Islet of Langerhans (tissue), 1 donor: ENCODE data around the gene RBM34.
"Not testable (repeated sequence)": the region's sequence is repeated elsewhere in the genome, so short reads cannot be mapped to it uniquely, and the experiment has no call there.

Source experiments
- FAIRE-seq: peaks from one replicate; lab custom pipeline; 2011; peaks lifted over from hg19 to GRCh38; lab: Jason Lieb, UNC

The RBM34 gene, protein sequence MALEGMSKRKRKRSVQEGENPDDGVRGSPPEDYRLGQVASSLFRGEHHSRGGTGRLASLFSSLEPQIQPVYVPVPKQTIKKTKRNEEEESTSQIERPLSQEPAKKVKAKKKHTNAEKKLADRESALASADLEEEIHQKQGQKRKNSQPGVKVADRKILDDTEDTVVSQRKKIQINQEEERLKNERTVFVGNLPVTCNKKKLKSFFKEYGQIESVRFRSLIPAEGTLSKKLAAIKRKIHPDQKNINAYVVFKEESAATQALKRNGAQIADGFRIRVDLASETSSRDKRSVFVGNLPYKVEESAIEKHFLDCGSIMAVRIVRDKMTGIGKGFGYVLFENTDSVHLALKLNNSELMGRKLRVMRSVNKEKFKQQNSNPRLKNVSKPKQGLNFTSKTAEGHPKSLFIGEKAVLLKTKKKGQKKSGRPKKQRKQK

GRCh38 chr1:235160957-235161684 lies at the start of gene RBM34:
Gene RBM34, minus strand, starts transcription at chr1:235161250. Its CDS starts 24 bp downstream, at chr1:235161226.
- FAIRE-seq: no peak

DNA sequence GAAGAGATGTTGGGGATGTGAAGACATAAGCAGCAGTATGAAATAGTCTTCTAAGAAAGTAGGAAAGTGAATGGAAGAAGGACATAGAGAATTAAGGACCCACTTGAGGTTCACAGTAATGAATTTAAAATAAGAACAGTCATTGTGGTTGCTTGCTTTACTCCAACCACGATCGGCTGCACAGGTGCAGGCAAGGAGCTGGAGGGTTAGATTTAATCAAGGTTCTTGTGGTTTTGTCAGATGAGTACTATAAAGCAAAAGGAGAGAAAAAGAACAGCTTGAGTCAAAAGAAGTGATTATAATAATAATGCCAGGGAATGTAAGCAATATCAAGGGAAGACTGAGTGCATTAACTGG lies 46.1 kb upstream of the RBM34 start:
- no peak for FAIRE-seq

GRCh38 chr1:235206533-235207208 lies 45.6 kb upstream of the RBM34 start:
- no peak for FAIRE-seq

DNA sequence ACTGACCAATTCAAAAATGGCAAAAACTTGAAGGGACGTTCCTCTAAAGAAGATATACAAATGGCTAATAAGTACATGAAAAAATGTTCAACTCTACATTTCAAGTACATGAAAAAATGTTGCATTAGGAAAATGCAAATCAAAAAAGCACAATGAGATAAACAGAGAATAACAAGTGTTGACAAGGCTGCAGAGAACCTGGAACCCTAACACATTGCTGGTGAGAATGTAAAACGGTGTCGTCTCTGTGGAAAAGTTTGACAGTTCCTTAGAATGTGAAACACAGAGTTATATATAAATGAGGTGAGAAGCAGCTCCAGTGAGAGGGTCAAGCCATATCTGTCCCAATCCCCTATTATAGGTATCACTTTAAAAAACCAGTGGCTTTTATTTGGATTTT lies 44.6 kb upstream of the RBM34 start:
- no peak for FAIRE-seq

DNA sequence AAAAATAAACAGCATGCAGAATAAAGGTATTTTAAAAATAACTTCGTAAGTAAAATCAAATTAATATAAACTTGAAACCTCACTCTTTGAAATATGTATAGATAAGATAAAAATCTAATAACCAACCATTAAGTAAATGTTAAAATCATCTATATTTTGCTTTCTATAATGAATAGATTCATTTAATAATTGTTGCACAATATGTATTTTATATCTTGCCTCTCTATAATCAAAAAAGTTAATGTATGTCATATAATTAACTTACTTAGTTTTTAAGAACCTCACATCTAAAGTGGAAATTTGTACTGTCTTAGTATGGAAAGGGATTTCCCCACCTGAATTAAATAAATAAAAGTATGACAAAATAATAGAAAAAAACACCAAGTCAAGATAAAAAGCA lies 42.4 kb upstream of the RBM34 start:
- peak; percentile 73 for FAIRE-seq

DNA sequence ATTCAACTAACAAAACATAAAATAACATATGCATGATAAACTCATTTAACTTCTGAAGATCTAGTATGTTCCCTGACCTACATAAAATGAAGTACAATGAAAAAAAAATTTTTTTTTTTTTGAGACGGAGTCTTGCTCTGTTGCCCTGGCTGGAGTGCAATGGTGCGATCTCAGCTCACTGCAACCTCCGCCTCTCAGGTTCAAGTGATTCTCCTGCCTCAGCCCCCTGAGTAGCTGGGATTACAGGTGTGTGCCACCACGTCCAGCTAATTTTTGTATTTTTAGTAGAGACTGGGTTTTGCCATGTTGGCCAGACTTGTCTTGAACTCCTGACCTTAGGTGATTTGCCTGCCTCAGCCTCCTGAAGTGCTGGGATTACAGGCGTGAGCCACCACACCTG lies 41.4 kb upstream of the RBM34 start:
- FAIRE-seq: not testable (repeated sequence)

DNA sequence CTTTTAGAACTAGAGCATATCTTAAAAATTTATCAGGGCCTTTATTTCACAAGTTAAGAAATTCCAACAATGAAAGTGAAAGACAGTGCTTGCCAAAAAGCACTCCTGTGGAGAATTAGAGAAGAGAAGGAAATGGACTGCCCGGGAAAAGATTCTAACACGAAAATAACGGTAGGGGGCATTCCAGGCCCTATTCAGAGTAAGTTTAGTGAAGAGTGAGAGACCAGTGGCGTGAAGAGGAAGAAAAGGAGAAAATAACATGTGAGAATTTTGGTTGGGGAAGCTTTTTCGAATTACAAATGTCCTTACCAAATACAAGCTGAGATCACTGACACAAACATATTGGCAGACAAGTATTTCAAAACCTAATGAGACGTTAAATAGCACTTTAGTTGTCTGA lies 38.4 kb upstream of the RBM34 start:
- FAIRE-seq: peak; percentile 17

DNA sequence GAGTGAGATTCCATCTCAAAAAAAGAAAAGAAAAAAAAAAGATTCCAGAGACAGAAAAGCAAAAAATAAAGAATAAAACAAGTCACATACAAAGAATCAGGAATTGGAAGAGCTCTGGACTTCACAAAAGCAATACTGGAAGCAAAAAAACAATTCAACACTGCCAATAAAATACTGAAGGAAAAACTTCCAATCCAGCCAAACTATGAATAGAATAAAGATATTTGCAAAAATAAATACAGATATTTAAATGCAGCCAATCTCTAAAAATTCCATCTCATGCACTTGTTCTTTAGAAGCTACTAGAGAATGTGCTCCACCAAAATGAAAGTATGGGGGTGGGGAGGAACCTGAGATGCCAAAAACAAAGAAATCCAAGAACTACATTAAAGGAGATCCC lies 29.4 kb upstream of the RBM34 start:
- no peak for FAIRE-seq

DNA sequence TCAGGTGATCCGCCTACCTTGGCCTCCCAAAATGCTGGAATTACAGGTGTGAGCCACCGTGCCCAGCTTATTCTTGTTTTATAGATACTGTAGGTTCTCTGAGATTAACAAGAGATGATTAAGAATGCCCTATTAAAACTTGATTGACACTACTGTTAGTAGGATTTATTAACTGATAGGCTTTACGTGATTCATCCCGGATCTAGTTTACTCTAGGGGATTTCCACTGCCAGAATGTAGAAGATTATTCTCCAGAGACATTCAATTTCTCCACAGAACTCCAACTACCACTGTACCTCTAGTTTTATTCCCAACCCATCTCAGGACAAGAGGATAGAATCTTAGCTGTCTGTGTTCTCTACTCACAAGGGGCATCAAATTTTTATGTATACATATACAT lies 26.3 kb upstream of the RBM34 start:
- no peak for FAIRE-seq

DNA sequence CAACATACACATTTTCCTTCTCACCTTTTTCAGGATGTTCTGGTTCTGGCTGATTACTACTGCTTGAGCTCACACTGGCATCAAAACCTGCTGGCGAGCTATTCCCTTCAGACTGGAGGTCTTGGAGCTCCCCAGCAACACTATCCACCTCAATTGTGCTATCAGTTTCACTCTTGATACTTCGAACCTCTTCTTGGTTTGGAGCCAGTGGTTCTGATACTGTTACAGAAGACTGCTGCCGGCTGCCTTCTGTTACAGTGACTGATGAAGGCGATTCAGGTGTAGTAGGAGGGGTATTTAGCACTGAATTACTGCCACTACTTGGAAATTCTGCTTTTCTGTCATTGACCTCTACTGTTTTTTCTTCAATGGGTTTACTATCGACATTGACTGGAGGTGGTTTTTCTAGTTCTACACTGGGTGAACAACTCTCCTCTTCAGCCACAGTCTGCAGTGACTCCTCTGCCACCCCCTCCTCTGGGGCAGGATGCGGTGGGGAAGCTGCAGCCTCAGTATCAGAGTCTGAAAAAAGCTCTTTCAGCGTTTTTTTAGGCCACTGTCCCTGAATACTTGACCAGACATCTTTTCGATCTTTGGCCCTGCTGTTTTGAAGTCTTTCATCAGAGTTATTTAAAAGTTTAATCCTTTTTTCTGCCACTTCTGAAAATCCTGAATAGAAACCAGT lies 20.7 kb upstream of the RBM34 start:
- no peak for FAIRE-seq

- no peak for FAIRE-seq
Observed at GRCh38 chr1:235180916-235181460, 19.9 kb upstream of the RBM34 start.

GRCh38 chr1:235176486-235176885 lies 15.4 kb upstream of the RBM34 start:
- no peak for FAIRE-seq

DNA sequence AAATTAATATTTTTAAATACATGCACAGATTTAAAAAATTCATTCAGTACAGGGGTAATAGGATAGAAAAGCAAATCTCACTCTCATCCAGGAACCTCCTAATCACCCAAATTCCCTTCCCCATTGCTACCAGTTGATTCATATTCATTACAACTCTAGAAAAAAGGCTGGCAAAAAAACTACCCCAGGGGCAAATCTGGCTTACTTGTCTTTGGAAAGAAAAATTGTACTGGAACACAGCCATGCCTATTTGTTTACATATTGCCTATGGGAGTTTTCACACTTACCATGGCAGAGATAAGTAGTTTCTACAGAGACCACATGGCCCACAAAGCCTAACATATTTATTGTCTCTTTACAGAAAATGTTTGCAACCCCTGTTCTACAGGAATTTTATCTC lies 8.9 kb upstream of the RBM34 start:
- no peak for FAIRE-seq

- FAIRE-seq: no peak
Observed at GRCh38 chr1:235168375-235168774, 7.3 kb upstream of the RBM34 start.

GRCh38 chr1:235161685-235162327 lies 756 bp upstream of the RBM34 start:
- no peak for FAIRE-seq

GRCh38 chr1:235160383-235160956 lies 580 bp downstream of the RBM34 start:
- no peak for FAIRE-seq

DNA sequence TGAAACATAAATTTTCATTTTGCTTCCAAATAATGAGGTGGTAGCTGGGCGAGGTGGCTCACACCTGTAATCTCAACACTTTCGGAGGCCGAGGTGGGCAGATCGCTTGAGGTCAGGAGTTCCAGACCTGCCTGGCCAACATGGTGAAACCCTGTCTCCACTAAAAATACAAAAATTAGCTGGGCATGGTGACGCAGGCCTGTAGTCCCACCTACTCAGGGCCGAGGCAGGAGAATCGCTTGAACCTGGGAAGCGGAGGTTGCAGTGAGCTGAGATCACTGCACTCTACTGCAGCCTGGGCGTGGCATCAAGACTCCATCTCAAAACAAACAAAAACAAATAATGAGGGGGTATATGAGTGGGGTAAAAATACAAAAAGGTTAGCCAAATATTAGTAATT lies 1.1 kb downstream of the RBM34 start:
- not testable (repeated sequence) for FAIRE-seq

DNA sequence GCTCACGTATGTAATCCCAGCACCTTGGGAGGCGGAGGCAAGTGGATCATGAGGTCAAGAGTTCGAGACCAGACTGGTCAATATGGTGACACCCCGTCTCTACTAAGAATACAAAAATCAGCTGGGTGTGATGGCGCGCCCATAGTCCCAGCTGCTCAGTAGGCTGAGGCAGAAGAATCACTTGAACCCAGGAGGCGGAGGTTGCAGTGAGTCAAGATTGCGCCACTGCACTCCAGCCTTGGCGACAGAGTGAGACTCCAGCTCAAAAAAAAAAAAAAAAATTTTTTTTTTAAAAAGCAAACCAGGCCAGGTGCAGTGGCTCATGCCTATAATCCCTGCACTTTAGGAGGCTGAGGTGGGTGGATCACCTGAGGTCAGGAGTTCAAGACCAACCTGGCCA lies 1.8 kb downstream of the RBM34 start:
- FAIRE-seq: not testable (repeated sequence)

DNA sequence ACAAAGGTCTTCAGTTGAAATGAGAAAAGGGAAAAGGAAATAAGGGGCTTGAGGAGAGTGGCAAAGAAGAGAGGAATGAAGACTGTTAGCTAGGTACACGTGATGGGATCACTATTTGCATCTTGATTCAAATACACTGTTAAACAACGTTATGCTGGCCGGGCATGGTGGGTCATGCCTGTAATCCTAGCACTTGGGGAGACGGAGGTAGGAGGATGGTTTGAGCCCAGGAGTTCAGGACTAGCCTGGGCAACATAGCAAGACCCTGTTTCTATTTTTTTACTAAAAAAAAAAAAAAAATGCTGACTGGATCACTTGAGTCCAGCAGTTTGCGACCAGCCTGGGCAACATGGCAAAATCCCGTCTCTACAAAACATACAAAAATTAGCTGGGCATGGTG lies 2.4 kb downstream of the RBM34 start:
- FAIRE-seq: no peak

- no peak for FAIRE-seq
Observed at GRCh38 chr1:235157150-235157549, 3.9 kb downstream of the RBM34 start.

DNA sequence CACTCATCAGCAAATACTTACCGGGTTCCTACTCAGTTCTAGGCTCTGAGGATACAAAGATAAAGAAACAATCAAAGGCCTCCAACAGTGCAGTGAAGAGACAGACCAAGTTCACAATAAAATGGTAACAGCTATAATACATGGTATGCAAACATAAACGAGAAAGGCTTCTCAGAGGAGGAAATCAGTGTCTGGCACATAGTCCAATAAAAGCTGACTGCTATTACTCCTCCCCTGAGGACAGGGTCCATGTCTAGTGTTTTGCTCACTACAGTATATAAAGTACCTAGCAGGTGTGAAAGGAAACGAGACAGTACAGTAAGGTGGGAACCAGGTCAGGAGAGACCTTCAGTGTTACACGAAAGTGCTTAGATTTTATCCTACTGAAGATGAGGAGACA lies 4.3 kb downstream of the RBM34 start:
- FAIRE-seq: no peak
